ENCODE measurements around the gene CNOT4. TPM values are rescaled to one million over a fixed set of nuclear protein-coding genes. Genes with fewer than 3 reads are reported as not detected.

The CNOT4 gene
- total RNA-seq = 7.4 and 9.3 TPM in 2 replicates

GRCh38 chr7:135509839-135510591 lies at the start of gene CNOT4:
Gene CNOT4, minus strand, starts transcription at chr7:135510102. Its CDS starts 71,771 bp downstream, at chr7:135438331.

GRCh38 chr7:135557455-135558336 lies 47.8 kb upstream of the CNOT4 start, which contains the start of gene NUP205:
Gene NUP205, plus strand, starts transcription at chr7:135557917. Its CDS starts 28 bp downstream, at chr7:135557945.

Other genes with a start within 250 kb of the CNOT4 start
- 36.8 and 56.8 TPM in 2 replicates for gene NUP205, start 47.8 kb upstream of the CNOT4 start, total RNA-seq
- 18.9 and 19.6 TPM in 2 replicates for gene STMP1, start 152.4 kb upstream of the CNOT4 start, total RNA-seq
- 0.05 TPM in 1 of 2 replicates, not detected in the other for gene SLC13A4, start 218.1 kb upstream of the CNOT4 start, total RNA-seq
- 7.2 TPM in 1 of 2 replicates, not detected in the other for gene FAM180A, start 238.7 kb upstream of the CNOT4 start, total RNA-seq

Data from smooth muscle cell of the umbilical artery (primary cell).